Measurements from ENCODE around the gene MMP19.
"Not testable (repeated sequence)": the region's sequence is repeated elsewhere in the genome, so short reads cannot be mapped to it uniquely, and the experiment has no call there.

The MMP19 gene

GRCh38 chr12:55842681-55843429 lies at the start of gene MMP19:
Gene MMP19 (minus strand): TSS chr12:55842936. CDS start chr12:55842830, 106 bp downstream.
- DNase-seq (ENCODE audit: low spot score): no peak

- no peak for DNase-seq (ENCODE audit: low spot score)
Observed at GRCh38 chr12:55891310-55891709, 48.6 kb upstream of the MMP19 start.

- DNase-seq (ENCODE audit: low spot score): no peak
Observed at GRCh38 chr12:55885113-55885512, 42.4 kb upstream of the MMP19 start.

- DNase-seq (ENCODE audit: low spot score): no peak
Observed at GRCh38 chr12:55877824-55878223, 35.1 kb upstream of the MMP19 start.

- no peak for DNase-seq (ENCODE audit: low spot score)
Observed at GRCh38 chr12:55875704-55876467, 33.1 kb upstream of the MMP19 start.

GRCh38 chr12:55874443-55874842 lies 31.7 kb upstream of the MMP19 start:
- no peak for DNase-seq (ENCODE audit: low spot score)

- DNase-seq (ENCODE audit: low spot score): not testable (repeated sequence)
Observed at GRCh38 chr12:55866454-55867004, 23.8 kb upstream of the MMP19 start.

GRCh38 chr12:55865327-55865726 lies 22.6 kb upstream of the MMP19 start:
- DNase-seq (ENCODE audit: low spot score): no peak

- DNase-seq (ENCODE audit: low spot score): not testable (repeated sequence)
Observed at GRCh38 chr12:55862931-55863330, 20.2 kb upstream of the MMP19 start.

GRCh38 chr12:55862286-55862685 lies 19.6 kb upstream of the MMP19 start:
- no peak for DNase-seq (ENCODE audit: low spot score)

GRCh38 chr12:55861871-55862270 lies 19.1 kb upstream of the MMP19 start:
- no peak for DNase-seq (ENCODE audit: low spot score)

- no peak for DNase-seq (ENCODE audit: low spot score)
Observed at GRCh38 chr12:55861396-55861795, 18.7 kb upstream of the MMP19 start.

- DNase-seq (ENCODE audit: low spot score): no peak
Observed at GRCh38 chr12:55852740-55853139, 10.0 kb upstream of the MMP19 start.

- no peak for DNase-seq (ENCODE audit: low spot score)
Observed at GRCh38 chr12:55850893-55851292, 8.2 kb upstream of the MMP19 start.

GRCh38 chr12:55850401-55850800 lies 7.7 kb upstream of the MMP19 start:
- no peak for DNase-seq (ENCODE audit: low spot score)

GRCh38 chr12:55849616-55850343 lies 7.0 kb upstream of the MMP19 start:
- DNase-seq (ENCODE audit: low spot score): no peak

- DNase-seq (ENCODE audit: low spot score): peak; percentile 52
Observed at GRCh38 chr12:55847603-55848291, 5.0 kb upstream of the MMP19 start.

GRCh38 chr12:55847033-55847432 lies 4.3 kb upstream of the MMP19 start:
- no peak for DNase-seq (ENCODE audit: low spot score)

GRCh38 chr12:55845785-55846496 lies 3.2 kb upstream of the MMP19 start:
- no peak for DNase-seq (ENCODE audit: low spot score)

- DNase-seq (ENCODE audit: low spot score): no peak
Observed at GRCh38 chr12:55845361-55845760, 2.6 kb upstream of the MMP19 start.

GRCh38 chr12:55844961-55845360 lies 2.2 kb upstream of the MMP19 start:
- DNase-seq (ENCODE audit: low spot score): no peak
